GM18519 (cell line): ENCODE results near the gene ELANE.
"Not testable (repeated sequence)": the region's sequence is repeated elsewhere in the genome, so short reads cannot be mapped to it uniquely, and the experiment has no call there.

Source experiments
- ATAC-seq: cut with Tn5 transposase; IDR thresholded peaks from one replicate; pipeline ENCODE4 v1.9.1; 2021; ENCODE audit warnings: mild to moderate bottlenecking, moderate library complexity; ENCODE audit not compliant: unreplicated experiment, low FRiP score

Gene ELANE

DNA sequence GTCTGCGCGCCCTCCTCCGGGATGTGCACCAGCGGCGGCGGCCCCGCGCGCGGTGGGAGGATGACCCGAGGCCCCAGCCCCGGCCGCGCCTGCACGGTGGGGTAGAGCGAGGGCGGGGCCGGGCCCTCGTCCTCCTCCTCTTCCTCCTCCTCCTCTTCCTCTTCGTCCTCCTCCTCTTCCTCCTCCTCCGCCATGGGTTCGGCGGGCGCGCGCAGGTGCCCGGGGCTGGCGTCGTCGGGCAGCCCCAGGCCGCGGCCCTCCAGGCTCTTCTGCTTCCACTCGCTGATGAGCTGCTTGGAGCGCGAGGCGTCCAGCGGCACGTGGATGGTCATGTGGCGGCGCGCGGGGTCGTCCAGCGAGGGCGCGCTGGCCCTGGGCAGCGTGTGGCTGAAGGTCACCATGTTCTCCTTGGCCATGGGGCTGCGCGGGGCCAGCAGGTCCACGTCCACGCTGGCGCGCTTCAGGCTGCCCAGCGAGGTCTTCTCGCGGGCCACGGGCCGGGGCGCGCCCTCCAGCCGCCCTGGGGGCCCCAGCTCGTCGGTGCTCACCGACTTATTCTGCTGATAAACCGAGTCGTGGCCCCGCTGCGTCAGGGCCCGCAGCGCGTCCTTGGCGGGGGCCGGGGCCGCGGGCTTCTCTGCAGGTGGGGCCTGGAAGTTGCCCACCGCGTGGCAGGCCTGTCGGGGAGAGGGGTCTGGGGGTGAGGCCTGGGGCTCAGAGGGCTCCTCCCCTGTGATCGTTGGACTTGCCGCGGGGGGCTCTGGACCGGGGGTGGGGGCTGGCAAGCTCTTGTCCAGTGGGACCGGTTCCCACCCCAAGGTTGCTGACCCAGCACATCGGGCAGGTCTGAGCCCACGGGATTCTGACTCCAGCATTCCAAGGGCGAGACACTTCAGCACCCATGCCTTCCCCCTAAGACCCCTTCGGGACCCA lies 38.6 kb upstream of the ELANE start:
- ATAC-seq, result no peak

DNA sequence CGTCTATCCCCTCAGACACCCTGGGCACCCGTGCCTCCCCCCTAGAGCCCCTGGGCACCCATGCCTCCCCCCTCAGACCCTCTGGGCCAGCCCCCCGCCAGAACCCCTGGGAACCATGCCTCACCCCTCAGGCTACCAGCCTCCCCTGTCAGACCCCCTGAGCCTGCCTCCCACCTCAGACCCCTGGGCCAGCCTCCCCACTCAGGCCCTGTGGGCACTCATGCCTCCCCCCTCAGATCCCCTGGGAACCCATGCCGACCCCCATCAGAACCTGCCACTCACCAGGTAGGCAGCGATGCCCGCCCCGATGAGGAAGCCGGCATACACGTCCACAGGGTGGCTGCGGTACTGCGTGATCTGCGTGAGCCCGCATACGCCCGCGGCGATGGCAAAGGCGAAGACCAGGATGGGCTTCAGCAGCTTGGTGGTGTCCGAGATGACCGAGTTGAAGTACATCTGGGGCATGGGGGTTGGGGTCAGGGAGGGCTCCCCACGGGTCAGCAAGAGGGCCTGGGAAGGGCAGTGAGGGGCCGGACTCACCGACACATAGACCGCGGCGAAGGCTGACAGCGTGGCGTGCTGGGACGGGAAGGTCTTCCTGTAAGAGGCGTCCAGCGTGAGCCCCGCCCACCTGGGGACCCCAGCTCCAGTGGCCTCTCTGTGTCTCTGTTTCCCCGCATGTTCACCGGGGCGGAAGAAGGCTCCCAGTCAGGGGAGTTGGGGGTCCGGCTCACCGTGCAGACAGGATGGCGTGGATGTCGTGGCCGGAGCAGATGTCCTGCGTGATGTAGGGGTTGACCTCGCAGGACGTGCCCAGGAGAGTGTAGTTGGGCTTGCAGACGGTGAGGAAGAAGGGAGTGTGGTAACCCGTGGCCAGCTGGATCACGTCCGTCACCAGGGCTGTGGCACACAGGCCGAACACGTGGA lies 37.7 kb upstream of the ELANE start:
- ATAC-seq, result no peak

DNA sequence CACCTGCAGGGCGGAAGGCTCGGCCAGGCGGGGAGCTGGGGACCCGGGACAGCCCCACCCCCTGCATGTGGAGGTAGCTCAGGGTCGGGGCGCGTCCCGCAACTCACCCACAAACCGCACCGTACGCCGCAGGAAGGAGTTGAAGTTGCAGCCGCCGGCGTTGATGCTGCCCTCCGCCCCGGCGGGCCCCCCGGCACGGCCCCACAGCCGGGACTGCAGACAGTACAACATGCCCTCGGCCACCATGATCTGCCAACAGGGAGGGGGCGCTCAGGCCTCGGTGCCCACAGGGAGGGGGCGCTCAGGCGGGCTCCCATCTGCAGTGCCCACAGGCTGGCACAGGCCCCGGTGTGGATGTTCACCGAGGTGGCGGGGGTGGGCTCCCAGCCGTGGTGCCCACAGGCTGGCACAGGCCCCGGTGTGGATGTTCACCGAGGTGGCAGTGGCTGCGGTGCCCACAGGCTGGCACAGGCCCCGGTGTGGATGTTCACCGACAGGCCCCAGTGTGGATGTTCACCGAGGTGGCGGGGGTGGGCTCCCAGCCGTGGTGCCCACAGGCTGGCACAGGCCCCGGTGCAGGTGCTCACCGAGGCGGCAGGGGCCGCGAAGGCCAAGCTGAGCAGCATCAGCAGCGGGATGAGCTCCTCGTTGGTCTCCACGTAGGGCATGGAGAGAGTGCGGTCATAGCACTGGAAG lies 36.9 kb upstream of the ELANE start:
- no peak for ATAC-seq

DNA sequence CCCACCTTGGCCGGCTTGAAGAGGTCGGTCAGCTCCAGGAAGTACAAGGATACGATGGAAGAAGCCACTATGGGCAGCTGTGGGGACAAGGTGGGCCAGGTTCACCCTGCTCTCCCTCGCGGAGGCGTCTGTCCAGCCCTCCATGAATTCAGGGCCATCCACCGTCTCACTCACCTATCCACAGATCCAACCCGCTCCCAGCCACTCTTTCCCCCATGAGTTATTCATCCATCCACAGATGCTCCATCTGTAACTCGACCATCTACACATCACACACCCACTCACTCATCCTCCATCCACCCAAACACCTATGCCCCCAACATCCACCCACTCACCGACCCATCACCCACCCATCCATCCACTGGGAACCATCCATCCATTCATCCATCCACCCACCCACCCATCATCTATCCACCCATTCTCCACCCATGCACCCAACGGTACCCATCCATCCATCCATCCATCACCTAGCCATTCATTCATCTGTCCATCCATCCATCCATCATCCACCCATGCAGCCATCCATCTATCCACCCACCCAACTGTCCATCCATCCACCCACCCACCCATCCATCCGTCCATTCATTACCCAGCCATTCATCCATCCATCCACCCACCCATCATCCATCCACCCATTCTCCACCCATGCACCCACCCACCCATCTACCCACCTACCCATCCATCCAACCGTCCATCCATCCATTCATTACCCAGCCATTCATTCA lies 36.2 kb upstream of the ELANE start:
- no peak for ATAC-seq

DNA sequence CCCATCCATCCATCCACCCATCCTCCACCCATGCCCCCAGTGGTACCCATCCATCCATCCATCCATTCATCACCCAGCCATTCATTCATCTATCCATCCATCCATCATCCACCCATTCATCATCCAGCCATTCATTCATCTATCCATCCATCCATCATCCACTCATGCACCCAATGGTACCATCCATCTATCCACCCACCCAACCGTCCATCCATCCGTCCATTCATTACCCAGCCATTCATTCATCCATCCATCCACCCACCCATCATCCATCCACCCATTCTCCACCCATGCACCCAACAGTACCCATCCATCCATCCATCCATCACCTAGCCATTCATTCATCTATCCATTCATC lies 35.6 kb upstream of the ELANE start:
- no peak for ATAC-seq

DNA sequence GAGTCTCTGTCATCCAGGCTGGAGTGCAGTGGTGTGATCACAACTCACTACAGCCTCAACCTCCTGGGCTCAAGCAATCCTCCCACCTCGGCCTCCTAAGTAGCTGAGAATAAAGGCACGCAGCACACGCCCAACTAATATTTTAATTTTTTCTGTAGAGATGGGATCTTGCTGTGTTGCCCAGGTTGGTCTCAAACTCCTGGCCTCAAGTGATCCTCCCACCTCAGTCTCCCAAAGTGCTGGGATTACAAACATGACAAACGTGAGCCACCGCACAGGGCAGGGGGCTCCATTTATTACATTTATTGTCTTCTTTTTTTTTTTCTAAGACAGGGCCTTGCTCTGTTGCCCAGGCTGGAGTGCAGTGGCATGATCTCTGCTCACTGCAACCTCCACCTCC lies 31.9 kb upstream of the ELANE start:
- ATAC-seq, result not testable (repeated sequence)

DNA sequence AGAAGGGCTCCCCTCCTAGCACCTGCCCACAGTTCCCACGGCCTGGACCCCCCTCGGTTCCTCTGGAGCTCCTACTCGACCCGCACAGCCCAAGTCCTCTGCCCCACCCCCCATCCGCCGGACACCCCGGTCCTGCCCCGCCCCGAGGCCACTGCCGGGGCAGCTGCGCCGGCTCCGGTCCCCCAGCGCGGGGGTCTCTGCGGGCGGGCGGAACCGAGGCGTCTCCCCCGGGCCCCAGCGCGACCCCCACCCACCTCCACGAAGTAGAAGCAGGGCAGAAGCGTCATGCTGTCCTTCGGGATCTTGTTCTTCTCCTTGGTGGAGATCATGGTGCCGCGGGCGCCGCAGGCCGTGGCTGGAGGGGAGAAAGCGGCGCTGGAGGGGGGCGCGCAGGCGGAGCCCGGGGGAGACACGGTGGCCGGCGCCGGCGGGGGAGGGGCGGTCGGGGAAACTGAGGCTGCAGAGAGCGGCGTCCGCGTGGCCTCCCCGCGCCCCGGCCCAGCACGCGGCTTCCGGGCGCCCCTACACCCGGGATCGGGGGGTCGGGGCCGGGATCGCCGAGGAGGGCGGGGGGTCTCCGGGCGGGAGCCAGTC lies 30.8 kb upstream of the ELANE start:
- ATAC-seq, result no peak

DNA sequence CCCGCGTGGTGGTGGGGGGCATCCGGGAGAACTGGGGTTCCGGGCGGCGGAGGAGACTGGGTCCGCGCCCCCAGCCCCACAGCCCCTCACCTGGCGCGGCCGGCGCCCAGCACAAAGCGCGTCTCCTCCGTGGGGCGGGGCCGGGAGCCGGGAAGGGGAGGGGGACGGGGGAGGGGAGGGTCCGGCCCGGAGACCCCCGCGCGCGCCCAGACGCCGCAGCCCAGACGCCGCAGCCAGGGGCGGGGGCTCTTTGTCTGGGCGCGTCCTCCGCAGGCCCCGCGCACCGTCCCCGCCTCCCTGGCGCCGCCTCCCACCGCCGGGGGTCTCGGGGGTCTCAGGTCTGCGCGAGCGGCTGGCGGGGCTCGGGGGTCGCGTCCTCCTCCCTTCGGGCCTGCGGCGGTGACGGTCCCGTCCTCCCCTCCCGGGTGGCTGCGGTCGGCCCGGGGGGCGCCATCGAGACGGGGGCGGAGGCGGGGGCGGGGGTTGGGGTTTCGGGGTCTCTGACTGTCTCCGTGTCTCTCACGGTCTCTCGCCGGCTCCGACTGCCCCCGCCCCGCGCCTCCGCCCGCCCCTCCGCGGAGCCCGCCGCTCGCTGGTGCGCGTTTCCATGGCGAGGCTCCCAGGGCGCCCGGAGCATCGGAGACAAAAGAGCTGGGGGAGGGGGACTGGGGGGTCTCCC lies 30.1 kb upstream of the ELANE start, which contains the start of gene PLPPR3:
PLPPR3 (minus strand) TSS at position 131 of the 679 bp plus-strand sequence. CDS start 396 bp downstream, outside the sequence.
- ATAC-seq, result no peak

DNA sequence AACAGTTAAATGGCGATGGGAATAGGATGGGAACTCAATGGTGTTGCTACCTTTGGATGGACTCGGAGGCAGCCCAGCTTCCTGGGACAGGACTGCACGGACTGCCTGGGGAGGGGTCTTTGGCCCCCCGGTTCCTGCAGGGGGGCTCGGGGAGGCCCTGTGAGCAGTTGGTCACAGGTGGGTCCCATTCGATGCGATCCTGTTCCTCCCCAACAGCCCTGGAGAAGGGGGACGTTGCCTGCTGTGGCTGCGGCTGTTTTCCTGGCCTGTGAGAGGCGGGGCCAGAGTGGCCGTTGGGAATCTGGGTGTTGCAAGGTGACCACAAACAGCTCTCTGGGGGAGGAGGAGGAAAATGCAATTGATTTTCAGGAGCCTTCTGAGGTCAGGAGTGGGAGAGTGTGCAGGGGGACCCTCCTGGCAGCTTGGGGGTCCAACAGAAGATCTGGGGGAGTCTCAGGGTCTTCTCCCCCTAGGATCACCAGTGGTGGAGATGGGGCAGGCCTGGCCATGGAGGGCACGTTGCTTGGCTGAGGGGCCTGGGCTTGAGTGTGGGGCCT lies 28.5 kb upstream of the ELANE start:
- no peak for ATAC-seq

DNA sequence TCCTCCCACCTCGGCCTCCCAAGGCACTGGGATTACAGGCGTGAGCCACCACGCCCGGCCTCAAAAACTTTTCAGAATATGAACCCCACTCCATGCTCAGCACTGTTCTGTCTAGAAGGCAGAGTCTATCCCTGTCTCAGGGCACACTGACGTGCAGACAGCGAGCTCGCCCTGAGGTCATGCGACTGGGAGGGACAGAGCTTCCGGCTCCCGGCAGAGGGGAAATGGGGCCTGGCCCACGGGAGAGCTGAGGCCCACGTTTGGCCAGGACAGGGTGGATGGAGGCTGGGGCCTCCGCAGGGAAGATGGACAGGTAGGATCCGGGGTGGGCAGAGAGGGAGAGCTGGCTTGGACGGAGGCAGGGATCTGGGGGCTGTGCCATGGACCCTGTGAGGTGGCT lies 27.2 kb upstream of the ELANE start:
- ATAC-seq, result no peak

DNA sequence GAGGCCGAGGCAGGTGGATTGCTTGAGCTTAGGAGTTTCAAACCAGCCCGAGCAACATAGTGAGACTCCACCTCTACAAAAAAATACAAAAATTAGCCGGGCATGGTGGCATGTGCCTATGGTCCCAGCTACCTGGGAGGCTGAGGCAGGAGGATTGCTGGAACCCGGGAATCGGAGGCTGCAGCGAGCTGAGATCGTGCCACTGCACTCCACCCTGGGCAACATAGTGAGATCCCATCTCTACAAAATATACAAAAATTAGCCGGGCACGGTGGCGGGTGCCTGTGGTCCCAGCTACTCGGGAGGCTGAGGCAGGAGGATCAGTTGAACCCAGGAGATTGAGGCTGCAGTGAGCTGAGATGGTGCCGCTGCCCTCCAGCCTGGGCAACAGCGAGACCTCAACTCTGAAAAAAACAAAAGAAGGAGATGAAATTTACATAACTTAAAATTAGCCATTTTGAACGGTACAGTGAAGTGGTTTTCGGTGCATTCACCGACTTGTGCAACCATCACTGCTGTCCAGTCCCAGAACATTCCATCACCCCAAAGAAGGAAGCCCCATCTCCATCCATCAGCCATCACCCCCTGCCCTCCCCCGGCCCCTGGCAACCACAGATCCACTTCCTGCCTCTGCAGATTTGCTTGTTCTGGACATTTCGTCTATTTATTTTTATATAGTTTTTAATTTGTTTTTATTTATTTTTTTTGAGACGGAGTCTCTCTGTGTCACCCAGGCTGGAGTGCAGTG lies 26.0 kb upstream of the ELANE start:
- no peak for ATAC-seq

DNA sequence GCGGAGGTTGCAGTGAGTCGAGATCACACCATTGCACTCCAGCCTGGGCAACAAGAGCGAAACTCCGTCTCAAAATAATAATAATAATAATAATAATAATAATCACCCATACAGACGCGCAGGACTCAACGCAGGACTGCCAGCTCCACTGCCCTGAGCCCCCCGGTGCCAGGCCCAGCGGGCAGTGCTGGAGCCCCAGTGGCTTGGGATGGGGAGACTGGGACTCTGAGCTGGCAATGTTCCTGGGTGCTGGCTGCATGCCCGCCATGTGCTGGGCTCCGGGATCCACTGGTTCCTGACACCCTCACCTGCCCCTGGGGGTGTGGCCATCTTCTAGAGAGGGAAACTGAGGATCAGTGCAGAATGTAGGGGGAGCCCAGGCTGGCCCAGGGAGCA lies 24.8 kb upstream of the ELANE start:
- ATAC-seq, result no peak

DNA sequence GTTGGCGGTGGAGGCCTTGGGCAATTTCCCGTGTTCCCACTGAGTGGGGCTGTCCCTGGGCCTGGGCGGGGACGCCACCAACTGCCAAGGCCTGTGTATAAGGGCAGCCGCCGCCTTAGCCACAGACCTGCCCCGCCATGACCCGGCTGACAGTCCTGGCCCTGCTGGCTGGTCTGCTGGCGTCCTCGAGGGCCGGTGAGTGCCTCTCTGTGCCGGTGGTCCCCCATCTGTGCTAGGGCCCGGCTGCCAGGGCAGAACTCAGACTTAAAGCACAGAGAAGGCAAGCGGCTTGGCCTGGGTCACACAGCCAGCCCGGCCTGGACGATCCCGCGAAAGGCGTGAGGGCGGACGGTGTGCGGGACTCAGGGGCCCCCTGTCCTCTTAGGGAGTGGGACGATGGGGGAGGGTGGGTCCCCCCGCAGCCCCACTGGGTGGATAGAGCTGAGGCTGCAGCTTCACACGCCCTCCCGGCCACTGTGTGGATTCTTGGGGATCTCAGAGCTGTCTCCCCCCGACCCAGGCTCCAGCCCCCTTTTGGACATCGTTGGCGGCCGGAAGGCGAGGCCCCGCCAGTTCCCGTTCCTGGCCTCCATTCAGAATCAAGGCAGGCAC lies 24.3 kb upstream of the ELANE start, which contains the start of gene AZU1:
AZU1 (plus strand) TSS at position 128 of the 612 bp plus-strand sequence; CDS start at position 138, 10 bp downstream.
- no peak for ATAC-seq

DNA sequence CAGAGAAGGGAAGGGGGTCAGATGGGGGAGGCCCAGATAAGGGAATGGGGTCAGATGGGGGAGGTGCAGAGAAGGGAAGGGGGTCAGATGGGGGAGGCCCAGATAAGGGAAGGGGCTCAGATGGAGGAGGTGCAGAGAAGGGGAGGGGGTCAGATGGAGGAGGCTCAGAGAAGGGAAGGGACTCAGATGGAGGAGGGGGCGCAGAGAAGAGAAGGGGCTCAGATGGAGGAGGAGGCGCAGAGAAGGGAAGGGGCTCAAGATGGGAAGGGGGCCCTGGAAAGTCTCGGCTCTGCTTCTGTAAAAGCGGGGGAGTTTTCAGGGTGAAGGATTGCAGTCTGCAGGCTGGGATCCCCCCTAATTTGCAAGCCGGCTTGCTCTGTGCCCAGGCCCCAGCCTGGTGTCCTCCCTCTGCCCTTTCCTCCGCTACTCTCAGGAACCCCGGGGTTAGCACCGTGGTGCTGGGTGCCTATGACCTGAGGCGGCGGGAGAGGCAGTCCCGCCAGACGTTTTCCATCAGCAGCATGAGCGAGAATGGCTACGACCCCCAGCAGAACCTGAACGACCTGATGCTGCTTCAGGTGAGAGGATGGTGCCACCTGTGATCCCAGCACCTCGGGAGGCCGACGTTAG lies 22.9 kb upstream of the ELANE start:
- no peak for ATAC-seq

DNA sequence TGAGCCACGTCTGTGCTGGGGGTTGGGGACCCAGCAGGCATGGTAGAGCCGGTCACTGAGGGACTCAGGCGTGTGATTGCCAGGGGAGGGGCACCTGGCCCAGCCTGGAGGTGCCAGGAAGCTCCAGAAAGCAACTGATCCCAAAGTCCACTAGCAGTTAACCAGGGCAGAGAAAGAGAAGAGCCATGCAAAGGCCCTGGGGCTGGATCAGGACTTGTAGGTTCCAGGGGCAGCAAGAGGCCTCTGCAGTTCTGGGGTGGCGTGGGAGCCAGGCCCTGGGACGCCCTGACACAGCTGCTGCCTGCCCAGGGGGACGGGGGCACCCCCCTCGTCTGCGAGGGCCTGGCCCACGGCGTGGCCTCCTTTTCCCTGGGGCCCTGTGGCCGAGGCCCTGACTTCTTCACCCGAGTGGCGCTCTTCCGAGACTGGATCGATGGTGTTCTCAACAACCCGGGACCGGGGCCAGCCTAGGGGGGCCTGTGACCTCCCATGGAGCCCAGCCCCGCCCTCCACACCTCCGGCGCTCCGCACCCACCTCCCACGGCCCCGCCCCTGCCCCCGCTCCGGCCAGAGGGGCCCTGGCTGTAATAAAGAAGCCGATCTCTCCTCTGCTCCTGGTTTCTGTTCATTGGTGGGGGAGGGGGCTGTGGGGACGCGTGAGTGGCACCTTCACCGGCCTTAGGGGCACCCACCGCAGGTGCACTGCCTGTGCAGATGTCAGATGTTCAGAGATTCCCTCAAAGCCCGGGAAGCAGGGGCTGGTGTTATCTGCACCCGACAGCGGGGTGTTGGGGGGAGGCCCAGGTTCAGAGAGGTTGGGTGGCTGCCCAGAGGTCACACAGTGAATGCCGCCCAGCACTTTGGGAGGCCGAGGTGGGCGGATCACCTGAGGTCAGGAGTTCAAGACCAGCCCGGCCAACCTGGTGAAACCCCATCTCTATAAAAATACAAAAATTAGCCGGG lies 20.4 kb upstream of the ELANE start:
- ATAC-seq, result no peak

DNA sequence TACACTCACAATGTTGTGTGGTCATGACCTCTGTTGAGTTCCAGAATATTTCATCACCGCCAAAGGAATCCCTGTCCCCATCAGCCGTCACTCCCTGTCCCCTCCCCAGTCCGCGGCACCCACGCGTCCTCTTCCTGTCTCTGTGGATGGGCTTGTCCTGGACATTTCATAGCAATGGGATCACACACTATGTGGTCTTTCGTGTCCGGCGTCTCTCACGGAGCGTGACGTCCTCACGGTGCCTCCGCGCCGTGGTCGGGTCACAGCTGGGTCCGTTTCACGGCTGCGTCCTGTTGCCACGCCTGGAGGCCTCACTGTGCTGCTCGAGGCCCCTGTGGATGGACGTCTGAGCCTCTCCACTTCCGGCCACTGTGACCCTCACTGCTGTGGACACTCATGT lies 17.9 kb upstream of the ELANE start:
- no peak for ATAC-seq
